Bone marrow (tissue), 2 donors: ENCODE results near the gene MESP2.
A peak's percentile ranks its signal among the peaks of the same experiment; 100 is the strongest.

Source experiments
- DNase-seq, 2 donors: peaks; one replicate each; lab custom pipeline; 2025; lab: John Stamatoyannopoulos, UW

Gene MESP2

DNA sequence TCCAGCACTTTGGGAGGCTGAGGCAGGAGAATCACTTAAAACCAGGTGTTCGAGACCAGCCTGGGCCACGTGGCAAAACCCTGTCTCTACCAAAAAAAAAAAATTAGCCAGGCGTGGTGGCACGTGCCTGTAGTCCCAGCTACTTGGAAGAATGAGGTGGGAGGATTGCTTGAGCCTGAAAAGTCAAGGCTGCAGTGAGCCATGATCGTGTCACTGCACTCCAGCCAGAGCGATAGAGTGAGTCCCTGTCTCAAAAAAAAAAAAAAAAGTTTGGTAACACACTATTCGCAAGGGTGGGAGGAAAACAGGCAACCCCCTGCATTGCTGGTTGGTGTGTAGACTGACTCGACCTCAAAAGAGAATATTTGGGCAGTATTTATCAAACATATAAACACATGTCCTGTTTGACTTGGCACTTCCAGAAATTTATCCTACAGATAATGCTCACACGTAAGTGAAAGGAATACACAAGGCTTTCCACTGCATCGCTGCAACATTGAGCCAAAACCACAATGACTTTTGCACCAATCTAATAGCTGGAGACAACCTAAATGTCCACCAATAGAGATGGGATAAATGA lies 41.7 kb downstream of the MESP2 start:
- DNase-seq: no peak

DNA sequence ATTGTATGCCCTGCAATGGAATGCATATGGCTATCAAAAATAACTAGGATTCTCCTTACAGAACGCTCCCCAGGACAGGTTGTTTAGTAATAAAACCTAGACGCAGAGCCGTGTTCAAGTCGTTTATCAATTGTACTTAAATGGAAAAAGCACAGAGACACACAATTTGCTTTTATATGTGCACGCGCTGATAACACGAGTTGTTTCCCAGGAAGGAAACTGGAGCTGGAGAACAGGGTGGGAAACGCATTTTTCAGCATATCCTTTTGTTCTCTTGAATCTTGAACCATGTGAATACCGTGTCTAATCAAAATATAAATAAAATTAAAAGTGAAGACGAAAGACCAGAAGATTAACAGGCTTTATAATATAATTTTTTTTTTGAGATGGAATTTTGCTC lies 42.2 kb downstream of the MESP2 start:
- no peak for DNase-seq

DNA sequence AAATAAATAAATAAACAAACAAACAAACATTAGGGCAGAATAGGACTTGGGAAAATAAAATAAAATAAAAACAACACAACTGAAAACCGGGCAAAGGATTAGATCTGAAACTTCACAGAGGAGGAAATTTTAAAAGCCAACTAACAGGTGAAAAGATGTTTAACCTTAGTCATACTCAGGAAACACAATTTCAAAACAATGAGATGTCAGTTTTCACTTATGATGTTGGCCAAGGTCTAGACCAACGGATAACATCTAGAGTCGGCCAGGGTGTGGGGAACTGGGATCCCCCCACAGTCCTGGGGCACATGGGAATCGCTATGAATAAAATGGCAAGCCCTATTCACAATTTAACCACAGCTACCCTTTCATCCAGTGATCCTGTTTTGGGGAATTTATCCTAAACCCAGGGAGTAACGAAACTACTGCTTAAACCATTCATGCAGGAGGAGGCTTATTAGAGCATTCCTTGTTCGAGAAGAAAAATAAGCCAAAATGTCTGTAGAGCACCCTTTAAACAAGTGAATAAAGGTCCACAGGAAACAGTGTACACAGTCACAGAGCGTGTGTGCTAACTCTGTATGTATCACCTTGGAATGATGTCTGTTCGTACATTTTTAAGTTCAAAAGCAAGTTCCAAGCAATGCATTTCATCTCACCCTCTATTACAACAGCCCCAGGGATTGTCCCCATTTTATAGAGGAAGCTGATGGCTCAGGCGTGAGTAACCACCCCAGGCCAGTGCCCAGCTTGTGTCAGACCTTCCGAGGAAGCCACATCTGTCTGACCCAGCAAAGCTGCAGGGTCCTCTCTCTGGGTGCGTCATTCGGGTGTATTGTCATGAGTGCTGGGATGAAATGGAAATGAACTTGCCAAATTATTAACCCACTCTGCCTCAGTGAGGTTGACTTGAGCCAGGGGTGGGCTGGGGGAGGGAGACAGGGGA lies 44.8 kb downstream of the MESP2 start:
- DNase-seq: peak; percentile 40 to 73

DNA sequence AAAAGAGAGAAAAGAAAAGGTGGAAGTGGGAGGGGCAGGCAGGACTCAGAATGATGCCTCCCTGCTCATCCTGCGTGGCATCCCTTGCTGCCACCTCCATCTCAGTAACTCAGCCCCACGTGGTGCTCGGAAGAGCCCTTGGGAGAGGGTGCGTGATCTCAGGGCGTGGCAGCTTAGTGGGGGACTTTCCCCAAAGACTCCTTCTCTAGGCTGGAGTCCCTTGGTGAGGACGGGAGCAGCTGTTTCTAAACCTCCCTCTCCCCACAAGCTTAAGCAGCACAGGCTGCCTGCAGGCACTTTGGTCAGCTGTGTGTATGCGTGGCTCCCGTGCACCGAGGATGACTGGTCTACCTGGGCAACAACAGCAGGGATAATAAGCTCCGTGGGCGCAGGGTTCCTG lies 45.9 kb downstream of the MESP2 start:
- peak in 1 of 2 donors; percentile 7 for DNase-seq

DNA sequence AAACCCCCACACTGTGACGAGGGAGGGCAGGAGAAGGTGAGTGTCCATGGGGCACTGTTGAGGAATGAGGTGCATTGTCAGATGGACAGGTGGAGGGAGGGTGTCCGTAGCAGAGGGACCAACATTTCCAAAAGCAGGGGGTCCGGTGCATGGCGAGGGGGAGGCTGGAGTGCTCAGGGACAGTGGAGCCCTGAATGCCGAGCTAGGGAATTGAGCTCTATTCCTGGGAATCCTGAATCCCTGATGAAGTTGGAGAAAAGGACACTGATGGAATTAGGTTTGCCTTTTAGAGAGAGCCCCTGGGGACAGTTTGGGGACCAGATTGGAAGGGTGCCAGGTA lies 46.4 kb downstream of the MESP2 start:
- no peak for DNase-seq

DNA sequence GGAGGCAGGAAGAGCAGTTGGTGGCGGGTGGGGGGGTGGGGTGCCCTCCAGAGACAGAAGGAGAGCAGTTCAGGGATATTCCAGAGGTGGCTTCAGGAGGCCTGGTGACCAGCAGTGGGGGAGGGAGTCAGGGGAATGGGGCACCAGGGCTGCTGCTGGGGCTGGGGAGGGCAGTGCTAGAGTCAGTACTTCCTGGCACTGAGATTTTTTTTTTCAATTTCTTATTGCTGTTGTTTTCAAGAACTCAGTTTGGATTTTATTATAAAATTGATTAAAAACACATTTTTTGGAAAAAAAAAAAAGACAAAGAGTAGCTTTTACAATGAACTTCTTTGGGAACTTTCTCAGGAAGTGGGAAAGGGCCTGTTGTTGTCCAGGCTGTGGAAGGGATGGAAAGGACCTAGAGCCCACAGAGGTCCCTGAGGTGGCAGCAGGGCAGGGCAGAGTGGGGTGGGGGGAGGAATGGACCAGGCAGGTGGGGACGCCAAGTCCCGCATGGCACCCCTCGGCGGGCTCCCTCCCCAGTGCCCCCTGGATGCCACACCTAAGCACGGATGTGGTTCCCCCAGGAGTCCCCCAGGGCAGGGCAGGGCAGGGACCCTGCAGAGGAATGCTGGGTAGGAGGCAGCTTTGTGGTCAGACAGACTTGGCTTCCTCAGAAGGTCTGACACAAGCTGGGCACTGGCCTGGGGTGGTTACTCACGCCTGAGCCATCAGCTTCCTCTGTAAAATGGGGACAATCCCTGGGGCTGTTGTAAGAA lies 47.0 kb downstream of the MESP2 start:
- peak in 1 of 2 donors; percentile 35 for DNase-seq

DNA sequence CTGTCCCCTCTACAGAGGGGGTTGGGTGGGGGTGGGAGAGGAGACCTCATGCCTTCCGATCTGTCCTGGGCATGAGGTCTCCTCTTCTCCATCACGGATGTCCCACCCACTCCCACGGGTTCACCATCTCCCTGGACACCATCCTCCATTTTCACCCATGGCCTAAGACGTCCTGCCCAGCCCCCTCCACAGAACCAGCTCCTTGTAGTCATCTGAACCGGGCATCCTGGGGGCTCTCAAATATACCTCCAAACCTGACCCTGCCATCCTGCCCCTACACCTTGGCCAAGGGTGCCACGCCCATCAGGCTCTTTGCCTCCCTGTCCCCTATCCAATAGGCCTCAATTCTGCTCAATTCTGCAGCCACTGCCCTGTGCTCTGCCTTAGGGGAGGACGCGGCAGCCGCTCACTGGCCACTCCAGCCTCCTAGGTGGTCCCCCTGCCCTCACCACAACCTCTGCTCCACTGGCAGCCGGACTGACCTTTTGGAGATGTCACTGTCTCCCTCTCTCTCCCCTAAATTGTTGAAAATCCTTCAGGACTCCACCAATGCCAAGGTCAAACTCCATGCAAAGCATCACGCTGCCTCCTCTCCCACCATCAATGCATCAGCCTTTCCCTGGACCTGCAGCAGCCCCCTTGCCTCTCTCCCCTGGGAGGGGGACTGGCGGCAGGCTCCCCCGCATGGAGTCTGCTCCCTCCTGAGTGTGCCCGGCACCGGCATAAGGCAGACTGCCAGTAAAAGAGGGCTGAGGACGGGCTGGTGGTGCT lies 47.9 kb downstream of the MESP2 start:
- no peak for DNase-seq

DNA sequence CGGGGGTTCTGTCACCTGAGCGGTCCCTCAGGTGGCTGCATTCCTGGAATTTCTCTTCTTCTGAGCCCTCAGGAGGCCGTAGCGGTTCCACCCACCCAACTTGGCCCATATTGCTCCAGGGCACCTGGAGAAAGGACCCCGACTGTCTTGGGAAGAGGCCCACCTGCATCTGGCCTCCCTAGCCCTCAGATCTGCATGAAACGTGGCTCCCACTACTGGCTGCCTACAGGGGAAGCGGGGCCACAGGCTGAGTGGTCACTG lies 48.4 kb downstream of the MESP2 start:
- DNase-seq: no peak

DNA sequence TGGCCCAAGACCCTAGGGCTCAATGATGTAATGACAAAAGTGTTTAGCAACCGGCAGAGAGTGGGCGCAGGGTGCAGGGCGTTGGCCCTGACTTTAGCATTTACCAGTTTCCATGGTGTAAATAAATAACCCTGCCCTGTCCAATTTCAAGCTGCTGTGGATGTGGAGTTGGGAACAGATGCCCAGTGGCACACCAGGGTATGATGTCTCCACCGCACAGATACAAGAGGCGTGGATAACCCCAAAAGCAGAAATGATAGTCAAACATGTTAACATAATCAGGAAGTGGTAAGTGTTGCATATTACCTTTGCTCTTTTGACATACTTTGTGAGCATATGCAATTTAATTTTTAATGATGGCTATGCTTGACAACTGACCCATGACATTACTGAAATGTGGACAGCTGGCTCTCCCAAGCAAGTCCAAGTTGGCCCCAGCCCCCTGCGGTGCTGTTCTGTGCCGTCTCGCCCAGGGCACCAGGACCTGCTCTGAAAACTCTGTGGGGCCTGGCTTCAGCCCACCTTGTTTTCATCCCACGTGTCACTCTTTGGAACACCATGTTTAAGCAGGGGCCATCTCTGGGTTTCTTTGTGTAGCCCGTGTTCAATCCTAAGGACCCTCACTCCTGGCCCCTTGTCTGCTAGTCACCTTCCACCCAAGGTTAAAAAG lies 49.3 kb downstream of the MESP2 start:
- DNase-seq: peak in 1 of 2 donors; percentile 28

DNA sequence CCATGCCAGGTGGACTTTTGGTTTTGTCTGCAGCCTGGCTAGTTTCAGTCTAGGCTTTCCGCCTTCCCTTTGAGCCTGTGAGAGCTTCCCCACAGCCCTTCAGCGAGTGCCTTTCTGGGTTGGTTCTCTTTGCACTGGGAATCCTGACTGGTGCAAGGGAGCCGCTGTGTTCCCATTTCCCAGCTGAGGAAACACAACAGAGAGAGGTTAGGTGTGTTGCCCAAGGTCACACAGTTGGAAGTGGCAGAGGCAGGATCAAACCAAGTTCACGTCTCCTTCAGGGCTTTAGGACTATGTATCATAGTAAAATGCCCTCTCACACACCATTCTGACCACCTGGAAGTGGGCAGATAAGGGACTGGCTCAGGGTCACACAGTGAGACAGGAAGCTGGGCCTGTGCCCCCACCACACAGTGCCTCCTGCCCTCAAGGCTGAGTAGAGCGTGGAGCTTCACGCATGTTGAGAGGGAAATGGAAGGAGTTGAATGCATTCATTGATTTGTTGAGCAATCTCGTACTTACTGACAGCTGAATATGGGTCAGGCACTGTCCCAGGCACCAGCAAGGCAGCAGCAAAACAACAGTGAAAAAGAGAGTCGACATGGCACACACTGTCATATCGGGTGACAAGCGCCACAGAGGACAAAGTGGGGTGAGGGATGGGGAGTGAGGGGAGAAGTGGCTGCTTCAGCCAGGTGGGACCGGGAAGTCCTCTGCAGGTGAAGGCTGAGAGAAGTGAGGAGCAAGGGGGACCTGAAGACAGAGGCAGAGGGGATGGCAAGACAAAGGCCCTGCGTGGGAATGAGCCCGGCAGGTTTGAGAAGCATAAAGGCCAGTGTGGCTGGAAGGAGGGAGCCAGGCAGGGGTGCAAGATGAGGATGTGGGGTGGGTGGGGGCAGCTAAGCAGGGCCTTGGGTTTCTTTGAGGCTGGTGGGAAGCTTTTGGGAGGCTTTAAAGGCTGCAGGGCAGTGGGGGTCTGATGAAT lies 50.8 kb downstream of the MESP2 start:
- DNase-seq: no peak

DNA sequence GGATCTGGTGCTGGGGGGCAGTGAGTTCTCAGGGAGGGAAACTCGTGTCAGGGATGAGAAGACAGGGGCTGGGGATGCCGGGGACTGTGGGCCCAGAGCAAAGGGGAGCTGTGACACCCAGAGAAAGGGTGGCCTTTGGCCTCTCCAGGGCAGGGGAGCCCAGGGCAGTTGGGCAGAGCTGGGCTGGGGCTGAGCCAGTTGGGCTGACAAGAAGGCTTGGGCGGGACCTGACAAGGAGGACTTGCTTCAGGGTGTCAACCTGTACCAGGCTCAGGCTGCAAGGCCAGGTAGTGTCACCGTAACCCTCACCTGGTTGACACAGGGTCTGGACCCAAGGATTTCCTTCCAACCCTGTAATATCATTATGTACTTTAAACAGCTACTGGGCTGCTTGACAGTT lies 51.7 kb downstream of the MESP2 start:
- no peak for DNase-seq
